Mesothelial cell of epicardium (in vitro differentiated cells): ENCODE measurements around the gene GHSR. TPM values are rescaled to one million over a fixed set of nuclear protein-coding genes. Genes with fewer than 3 reads are reported as not detected.

ENCODE experiments used
- DNase-seq, 2 experiments: peaks; one replicate each; pipeline ENCODE4 v3.0.0; 2021; ENCODE audit warnings: low spot score in 2 of 2; ENCODE audit not compliant: unreplicated experiment in 2 of 2
- H3K27ac Mint-ChIP-seq: 2 replicates; pipeline ENCODE4 v1.8.0; 2021; ENCODE audit warnings: mixed read lengths
- H3K27me3 Mint-ChIP-seq: 2 replicates; pipeline ENCODE4 v1.8.0; 2021; ENCODE audit warnings: low read depth, mixed read lengths
- H3K36me3 Mint-ChIP-seq: 2 replicates; pipeline ENCODE4 v1.8.0; 2021; ENCODE audit warnings: mixed read lengths
- H3K4me1 Mint-ChIP-seq: 2 replicates; pipeline ENCODE4 v1.8.0; 2021; ENCODE audit warnings: mixed read lengths
- H3K4me3 Mint-ChIP-seq: 2 replicates; pipeline ENCODE4 v1.8.0; 2021; ENCODE audit warnings: mild to moderate bottlenecking, moderate library complexity, mixed read lengths
- H3K9me3 Mint-ChIP-seq: 2 replicates; pipeline ENCODE4 v1.8.0; 2021; ENCODE audit warnings: mixed read lengths
- CTCF ChIP-seq: fragments of 200-600 bp; sonication (generic); IDR thresholded peaks from one replicate; pipeline ENCODE4 v1.5.0; 2021; ENCODE audit warnings: antibody characterized with exemption; ENCODE audit not compliant: unreplicated experiment
- total RNA-seq: library from RNA; stranded (reverse); gene quantifications from 3 replicates; pipeline ENCODE4 v1.2.1, GENCODE V29; 2021

Gene GHSR
- total RNA-seq, 1 donor from 2014 or later = not detected

DNA sequence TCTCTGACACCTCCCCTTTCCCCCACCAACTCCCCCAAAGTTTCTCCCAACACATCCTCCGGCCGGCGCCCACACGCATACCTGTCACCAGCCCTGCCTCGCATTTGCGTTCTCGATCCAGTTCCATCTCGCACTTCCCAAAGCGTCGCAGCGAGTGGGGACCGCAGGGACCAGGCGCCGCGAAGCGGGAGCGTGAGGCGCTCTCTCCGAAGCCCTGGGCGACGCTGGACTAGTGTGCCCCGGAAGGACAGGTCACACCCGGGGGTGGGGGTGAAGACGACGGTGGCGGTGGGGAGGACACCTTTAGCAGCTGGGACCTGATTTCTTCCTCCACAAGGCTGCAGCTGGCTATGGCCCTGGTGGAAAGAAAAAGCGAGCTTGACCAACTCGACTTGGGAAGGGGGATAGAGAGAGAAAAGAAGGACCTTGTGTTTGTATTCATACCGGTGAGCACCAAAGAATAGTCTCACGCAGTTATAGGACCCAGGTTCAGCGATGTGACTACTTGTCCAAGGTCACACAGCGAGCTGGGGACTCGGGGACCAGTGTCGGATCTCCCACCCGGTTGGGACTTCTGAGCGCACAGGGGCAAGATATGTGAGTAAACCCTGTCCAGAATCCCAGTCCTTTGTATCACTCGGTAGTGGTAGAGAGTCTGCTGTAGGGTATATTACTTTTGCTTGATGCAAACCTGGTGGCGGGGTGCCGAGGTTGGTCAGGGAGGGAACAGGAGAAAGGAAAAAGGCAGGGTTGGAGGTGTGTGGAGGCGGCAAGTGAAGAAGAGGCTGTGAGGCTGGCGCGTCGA is 607 bp upstream of the GHSR start:
- no peak for DNase-seq
- H3K27me3 Mint-ChIP-seq = peaks cover 88% of the 10 kb centered on the region
- no peak overlapping the region for H3K27ac Mint-ChIP-seq
- TF ChIP-seq CTCF = no peak
- H3K9me3 Mint-ChIP-seq = no peaks in the 10 kb centered on the region
- no peaks in the 10 kb centered on the region for H3K36me3 Mint-ChIP-seq
- no peak overlapping the region for H3K4me3 Mint-ChIP-seq
- H3K4me1 Mint-ChIP-seq = no peaks in the 10 kb centered on the region

DNA sequence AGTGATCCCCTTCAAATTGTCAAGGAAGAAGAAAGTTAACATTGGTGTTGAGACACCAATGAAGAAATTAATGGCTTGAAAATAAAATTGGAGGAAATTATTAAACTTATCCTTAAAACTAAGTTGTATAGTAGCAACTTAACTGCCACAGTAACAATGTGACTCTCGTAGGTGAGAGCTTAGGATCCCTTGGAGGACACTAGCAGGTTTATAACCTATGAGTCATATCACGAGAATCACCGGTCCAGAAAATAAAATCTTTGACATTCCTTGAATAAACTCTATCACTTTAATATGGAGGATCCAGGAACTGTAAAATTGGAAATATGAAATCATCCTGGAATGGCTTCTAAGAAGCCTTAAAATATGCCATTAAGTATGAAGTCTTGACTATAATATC is 2.1 kb downstream of the GHSR start:
- peaks cover 92% of the 10 kb centered on the region for H3K27me3 Mint-ChIP-seq
- no peaks in the 10 kb centered on the region for H3K4me1 Mint-ChIP-seq
- no peaks in the 10 kb centered on the region for H3K9me3 Mint-ChIP-seq
- no peak for TF ChIP-seq CTCF
- no peak overlapping the region for H3K4me3 Mint-ChIP-seq
- no peak for DNase-seq
- no peak overlapping the region for H3K27ac Mint-ChIP-seq
- no peaks in the 10 kb centered on the region for H3K36me3 Mint-ChIP-seq

DNA sequence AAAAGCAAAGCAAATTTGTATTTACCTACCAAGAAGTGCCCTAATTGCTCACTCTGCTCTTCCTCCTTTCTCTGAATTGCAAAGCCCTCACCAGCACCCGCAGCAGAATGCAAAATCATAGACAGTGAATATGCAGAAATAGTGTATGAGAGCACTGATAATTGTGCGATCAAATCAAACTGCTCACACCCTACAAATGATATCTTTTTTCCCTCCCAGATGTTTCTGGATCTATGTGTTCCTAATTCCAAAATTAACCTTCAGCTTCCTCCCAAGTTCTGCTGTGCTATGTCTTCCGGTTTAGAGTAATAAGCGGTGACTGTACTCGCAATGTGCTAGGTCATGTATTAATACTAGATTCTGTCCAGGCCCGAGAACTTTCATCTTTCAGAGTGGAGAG is 3.4 kb downstream of the GHSR start:
- H3K27me3 Mint-ChIP-seq = peaks cover 87% of the 10 kb centered on the region
- no peak for DNase-seq
- no peak overlapping the region for H3K27ac Mint-ChIP-seq
- H3K36me3 Mint-ChIP-seq = no peaks in the 10 kb centered on the region
- no peak overlapping the region for H3K4me3 Mint-ChIP-seq
- no peak for TF ChIP-seq CTCF
- H3K4me1 Mint-ChIP-seq = no peaks in the 10 kb centered on the region
- H3K9me3 Mint-ChIP-seq = no peaks in the 10 kb centered on the region

DNA sequence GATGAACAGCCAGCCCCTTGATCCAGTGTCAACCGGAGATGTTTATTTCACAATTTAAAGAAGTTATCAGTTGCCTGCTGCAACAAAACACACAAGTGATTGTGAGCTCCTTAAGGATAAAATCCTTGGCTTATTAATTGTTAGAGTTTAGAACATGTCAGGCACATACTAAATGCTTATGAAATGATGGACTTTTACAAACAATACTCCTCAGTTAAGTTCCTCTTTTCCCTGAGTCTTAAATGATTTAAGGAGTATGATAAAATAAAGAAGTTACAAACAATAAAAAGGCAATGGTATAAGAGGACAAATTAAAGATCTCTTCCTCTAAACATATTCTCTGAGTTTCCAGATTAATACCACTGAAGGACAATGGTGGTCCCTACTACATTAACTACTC is 5.7 kb downstream of the GHSR start:
- Mint-ChIP-seq H3K27me3 (peaks cover 82% of the 10 kb centered on the region), H3K36me3 (no peaks in the 10 kb centered on the region), H3K9me3 (no peaks in the 10 kb centered on the region), H3K4me1 (peaks cover 2% of the 10 kb centered on the region), H3K27ac (no peak overlapping the region), H3K4me3 (no peak overlapping the region)
- no peak for DNase-seq
- no peak for TF ChIP-seq CTCF

DNA sequence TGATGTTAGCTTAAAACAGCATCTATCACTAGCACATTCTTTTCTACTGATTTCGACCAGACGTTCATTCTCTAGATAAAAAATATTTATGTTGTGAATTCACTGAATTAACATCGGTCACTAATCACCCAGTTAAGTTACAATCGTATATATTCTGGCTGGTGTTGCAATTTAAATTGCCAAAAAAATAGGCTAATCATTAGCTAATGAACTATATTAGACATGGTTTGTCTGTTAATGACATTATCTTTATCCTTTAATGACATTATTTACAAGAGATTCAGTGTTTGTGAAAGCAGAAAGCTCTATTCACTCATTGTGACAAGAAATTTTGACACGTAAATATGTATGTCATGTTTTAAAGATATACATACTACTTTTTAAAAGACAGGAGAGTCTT is 6.7 kb downstream of the GHSR start:
- Mint-ChIP-seq H3K36me3 (no peaks in the 10 kb centered on the region), H3K4me3 (no peak overlapping the region), H3K4me1 (peaks cover 2% of the 10 kb centered on the region), H3K27me3 (peaks cover 75% of the 10 kb centered on the region), H3K9me3 (no peaks in the 10 kb centered on the region), H3K27ac (no peak overlapping the region)
- TF ChIP-seq CTCF = no peak
- DNase-seq = no peak
